H1 (cell line): ENCODE results near the gene KRTAP10-5. TPM values are rescaled to one million over a fixed set of nuclear protein-coding genes. Genes with fewer than 3 reads are reported as not detected.

ENCODE experiments used
- CTCF ChIA-PET: fragments of 300-600 bp; sonication (Branson Sonifier 250); formaldehyde crosslinking; loops from one replicate; lab custom pipeline; 2021; ENCODE audit not compliant: partially characterized antibody; lab: Charles Lee
- POLR2A ChIA-PET: fragments of 300-600 bp; sonication (Branson Sonifier 250); formaldehyde crosslinking; loops from one replicate; lab custom pipeline; 2021; ENCODE audit warnings: inconsistent platforms; ENCODE audit not compliant: partially characterized antibody; lab: Charles Lee
- DNase-seq, 2 experiments: peaks; one replicate each; pipeline versions ENCODE4 v3.0.0 to v3.0.0-alpha.2; 2010 to 2022; ENCODE audit warnings: low spot score in 2 of 2, low read depth in 1 of 2, mixed read lengths in 1 of 2
- FAIRE-seq: peaks from 2 replicates; lab custom pipeline; 2011; peaks lifted over from hg19 to GRCh38; lab: Jason Lieb, UNC
- H2AFZ ChIP-seq: 2 replicates; pipeline ENCODE4 v1.8.1; 2012; ENCODE audit warnings: low read length, inconsistent platforms
- H2AK5ac ChIP-seq: 2 replicates; pipeline ENCODE4 v1.6.1; 2013; ENCODE audit warnings: low read depth, low read length
- H2BK120ac ChIP-seq: replicated peaks from 2 replicates; pipeline ENCODE3; 2013; ENCODE audit warnings: low read depth, low read length, inconsistent platforms
- H2BK12ac ChIP-seq: 2 replicates; pipeline ENCODE4 v1.6.1; 2013; ENCODE audit warnings: low read depth, low read length
- H2BK15ac ChIP-seq: 2 replicates; pipeline ENCODE4 v1.6.1; 2013; ENCODE audit warnings: low read length
- H2BK20ac ChIP-seq: 2 replicates; pipeline ENCODE4 v1.6.1; 2013; ENCODE audit warnings: low read length
- H2BK5ac ChIP-seq: 2 replicates; pipeline ENCODE4 v1.6.1; 2013; ENCODE audit warnings: low read depth, low read length
- H3K14ac ChIP-seq: 2 replicates; pipeline ENCODE4 v1.6.1; 2013; ENCODE audit warnings: inconsistent platforms; ENCODE audit not compliant: insufficient read length
- H3K18ac ChIP-seq: 2 replicates; pipeline ENCODE4 v1.6.1; 2013; ENCODE audit warnings: low read length; ENCODE audit errors: extremely low read depth
- H3K23ac ChIP-seq: 2 replicates; pipeline ENCODE4 v1.6.1; 2013; ENCODE audit warnings: inconsistent platforms; ENCODE audit not compliant: insufficient read length
- H3K23me2 ChIP-seq: 2 replicates; pipeline ENCODE4 v1.6.1; 2013; ENCODE audit warnings: low read depth, low read length
- H3K27ac ChIP-seq: 2 replicates; pipeline ENCODE4 v1.6.1; 2011; ENCODE audit warnings: low read depth, low read length, inconsistent platforms
- H3K27me3 ChIP-seq, 4 experiments: replicated peaks in 1 of 4; 1 replicate in 1 of 4; 2 replicates in 3 of 4; pipeline versions ENCODE4 v1.6.1 to v1.8.1; 2011 to 2013; ENCODE audit warnings: low read length in 3 of 4, mild to moderate bottlenecking in 3 of 4, inconsistent platforms in 2 of 4, mixed read lengths in 2 of 4, moderate library complexity in 1 of 4; ENCODE audit not compliant: control insufficient read depth in 3 of 4, insufficient read depth in 3 of 4; ENCODE audit errors: extremely low read depth in 1 of 4
- H3K36me3 ChIP-seq, 4 experiments: 2 replicates each; pipeline versions ENCODE4 v1.6.1 to v1.8.1; 2011 to 2013; ENCODE audit warnings: mild to moderate bottlenecking in 4 of 4, low read length in 3 of 4, moderate library complexity in 2 of 4, control low read depth in 1 of 4, inconsistent platforms in 1 of 4; ENCODE audit not compliant: insufficient read depth in 4 of 4, control insufficient read depth in 2 of 4
- H3K4ac ChIP-seq: replicated peaks from 2 replicates; pipeline ENCODE3; 2013; ENCODE audit warnings: low read length, low read depth, mixed read lengths, inconsistent platforms; ENCODE audit not compliant: insufficient read length
- H3K4me1 ChIP-seq, 4 experiments: replicated peaks in 1 of 4; 1 replicate in 1 of 4; 2 replicates in 3 of 4; pipeline versions ENCODE4 v1.6.1 to v1.8.1; 2011 to 2013; ENCODE audit warnings: low read length in 3 of 4, inconsistent platforms in 2 of 4, mixed read lengths in 1 of 4; ENCODE audit not compliant: insufficient read depth in 4 of 4, control insufficient read depth in 3 of 4
- H3K4me2 ChIP-seq, 2 experiments: 2 replicates each; pipeline versions ENCODE4 v1.6.1 to v1.8.1; 2011 to 2013; ENCODE audit warnings: low read depth in 2 of 2, low read length in 2 of 2, control low read depth in 1 of 2, inconsistent platforms in 1 of 2, mild to moderate bottlenecking in 1 of 2; ENCODE audit not compliant: insufficient read depth in 1 of 2
- H3K4me3 ChIP-seq, 4 experiments: fragments of 200-600, 300-600 bp in 1 of 4; sonication (generic), shearing (Covaris generic), sonication (Bioruptor Twin) in 1 of 4; 2 replicates each; pipeline versions ENCODE4 v1.5.1 to v1.8.1; 2011 to 2016; ENCODE audit warnings: low read length in 4 of 4, low read depth in 3 of 4, control low read depth in 2 of 4, inconsistent platforms in 2 of 4, mild to moderate bottlenecking in 2 of 4, mixed read lengths in 1 of 4, moderate library complexity in 1 of 4; ENCODE audit not compliant: insufficient read depth in 2 of 4; ENCODE audit errors: extremely low read depth in 1 of 4
- H3K56ac ChIP-seq: replicated peaks from 2 replicates; pipeline ENCODE3; 2013; ENCODE audit warnings: low read depth, mild to moderate bottlenecking, mixed read lengths, low read length, inconsistent platforms; ENCODE audit not compliant: insufficient read length
- H3K79me1 ChIP-seq: 2 replicates; pipeline ENCODE4 v1.6.1; 2013; ENCODE audit warnings: low read depth, low read length, control low read depth
- H3K79me2 ChIP-seq, 2 experiments: 2 replicates each; pipeline versions ENCODE4 v1.6.1 to v1.8.1; 2012 to 2013; ENCODE audit warnings: low read length in 2 of 2, mild to moderate bottlenecking in 2 of 2, inconsistent platforms in 1 of 2; ENCODE audit not compliant: insufficient read depth in 2 of 2, control insufficient read depth in 1 of 2
- H3K9ac ChIP-seq, 4 experiments: replicated peaks in 1 of 4; 1 replicate in 1 of 4; 2 replicates in 3 of 4; pipeline versions ENCODE4 v1.6.1 to v1.8.1; 2011 to 2013; ENCODE audit warnings: low read depth in 3 of 4, low read length in 3 of 4, control low read depth in 2 of 4, mild to moderate bottlenecking in 2 of 4, moderate library complexity in 2 of 4, inconsistent platforms in 1 of 4; ENCODE audit errors: extremely low read depth in 1 of 4
- H3K9me3 ChIP-seq, 2 experiments: 2 replicates each; pipeline versions ENCODE4 v1.6.1 to v1.8.1; 2012 to 2013; ENCODE audit warnings: mild to moderate bottlenecking in 2 of 2, moderate library complexity in 2 of 2, control low read depth in 1 of 2, inconsistent platforms in 1 of 2, low read depth in 1 of 2, low read length in 1 of 2, mixed read lengths in 1 of 2; ENCODE audit not compliant: insufficient read depth in 2 of 2
- H4K20me1 ChIP-seq, 2 experiments: replicated peaks in 1 of 2; 2 replicates each; pipeline versions ENCODE3 to v1.8.1; 2011 to 2013; ENCODE audit warnings: inconsistent platforms in 2 of 2, low read length in 2 of 2, mild to moderate bottlenecking in 1 of 2; ENCODE audit not compliant: insufficient read depth in 2 of 2, control insufficient read depth in 1 of 2
- H4K5ac ChIP-seq: 2 replicates; pipeline ENCODE4 v1.6.1; 2013; ENCODE audit warnings: low read length, low read depth, mixed read lengths, inconsistent platforms; ENCODE audit not compliant: insufficient read length
- H4K8ac ChIP-seq: 2 replicates; pipeline ENCODE4 v1.8.0; 2013; ENCODE audit warnings: mild to moderate bottlenecking, moderate library complexity, low read length, inconsistent platforms; ENCODE audit not compliant: insufficient read depth; ENCODE audit errors: extremely low read depth
- H4K91ac ChIP-seq: replicated peaks from 2 replicates; pipeline ENCODE3; 2013; ENCODE audit warnings: low read length, mixed read lengths, inconsistent platforms; ENCODE audit not compliant: insufficient read length
- ATF2 ChIP-seq: IDR thresholded peaks from 2 replicates; pipeline ENCODE4 v1.6.1; 2012; ENCODE audit warnings: low read length, inconsistent platforms
- BCL11A ChIP-seq, 2 experiments: IDR thresholded peaks; one replicate each; pipeline ENCODE4 v1.6.1; 2011; ENCODE audit warnings: low read depth in 2 of 2, low read length in 2 of 2, mild to moderate bottlenecking in 2 of 2
- CBX5 ChIP-seq: fragments of 300-800, 300-1000 bp; sonication (generic); IDR thresholded peaks from 2 replicates; pipeline ENCODE4 v1.7.1; 2016; ENCODE audit warnings: antibody characterized with exemption, low read length, low read depth
- CHD2 ChIP-seq: IDR thresholded peaks from 2 replicates; pipeline ENCODE4 v1.6.1; 2012; ENCODE audit warnings: low read length, improper control_type of control experiment
- CTBP2 ChIP-seq: IDR thresholded peaks from 2 replicates; pipeline ENCODE4 v1.7.0; 2011; ENCODE audit warnings: borderline replicate concordance, mild to moderate bottlenecking, moderate library complexity, mixed read lengths, low read length; ENCODE audit not compliant: insufficient read depth, insufficient read length
- GTF2F1 ChIP-seq: IDR thresholded peaks from 2 replicates; pipeline ENCODE4 v1.6.1; 2012; ENCODE audit warnings: low read depth, low read length, improper control_type of control experiment, borderline replicate concordance
- HDAC2 ChIP-seq, 2 experiments: fragments of 300-600 bp in 1 of 2; sonication (generic) in 1 of 2; IDR thresholded peaks; 2 replicates each; pipeline ENCODE4 v1.6.1; 2011 to 2012; ENCODE audit warnings: low read depth in 2 of 2, low read length in 2 of 2, mild to moderate bottlenecking in 2 of 2, moderate library complexity in 2 of 2, borderline replicate concordance in 1 of 2, inconsistent platforms in 1 of 2
- NRF1 ChIP-seq: IDR thresholded peaks from 2 replicates; pipeline ENCODE4 v1.6.1; 2011; ENCODE audit warnings: mild to moderate bottlenecking, low read depth, low read length, improper control_type of control experiment
- RFX5 ChIP-seq: IDR thresholded peaks from 2 replicates; pipeline ENCODE4 v1.6.1; 2011; ENCODE audit warnings: low read depth, low read length, improper control_type of control experiment, borderline replicate concordance
- SP1 ChIP-seq: IDR thresholded peaks from 2 replicates; pipeline ENCODE4 v1.6.1; 2011; ENCODE audit warnings: low read depth, low read length
- SP4 ChIP-seq: IDR thresholded peaks from 2 replicates; pipeline ENCODE4 v1.6.1; 2012; ENCODE audit warnings: low read length, inconsistent platforms
- WGBS, 2 experiments: shearing (Covaris generic) in 1 of 2; methylation state at CpG; one replicate each; pipeline versions ENCODE4 v1.1.6 to v1.1.7; 2013 to 2015; ENCODE audit warnings: low lambda C conversion rate in 2 of 2, mixed read lengths in 2 of 2, inconsistent platforms in 1 of 2, low coverage in 1 of 2, missing lambda C conversion rate in 1 of 2; ENCODE audit not compliant: insufficient replicate concordance in 2 of 2, insufficient coverage in 1 of 2, insufficient read length in 1 of 2; ENCODE audit errors: extremely low coverage in 1 of 2, missing lambda C conversion rate in 1 of 2; 5-methylcytosine and 5-hydroxymethylcytosine counted together
- polyA plus RNA-seq, 7 experiments: library from polyadenylated mRNA; depleted of rRNA in 3 of 7; stranded (reverse) in 5 of 7; unstranded in 2 of 7; fragments of >200 nt in 5 of 7; fragments of 200-250 nt in 2 of 7; gene quantifications; 1 replicate in 5 of 7; 2 replicates in 1 of 7; 4 replicates in 1 of 7; pipeline versions ENCODE4 v1.2.1 to v1.2.3, GENCODE V29; 2011 to 2013; ENCODE audit warnings: missing spikeins in 2 of 7, mixed read lengths in 2 of 7
- total RNA-seq: library from RNA; stranded (reverse); fragmentation: NEBNext Ultra II Directional; extraction: Animal tissue kit (Norgen Biotek cat#: 25700); gene quantifications from 2 replicates; pipeline ENCODE4 v1.2.1, GENCODE V29; 2021

The KRTAP10-5 gene
- total and polyA plus RNA-seq, 2 of the 8 experiments (the other 6 are each of a cell fraction or from before 2014, with no cell fraction given), result 0.09 TPM; not detected in 1

- WGBS, 2 experiments, result 87% methylated on average over 13 of the region's 17 CpGs; no CpG with 5 or more reads in 1 of the 2 experiments
- no peak for TF ChIP-seq GTF2F1
- TF ChIP-seq BCL11A (IDR thresholded peaks at IDR 0.05; ENCODE audit: low read depth in 2 of 2, low read length in 2 of 2), result no peak
- TF ChIP-seq CHD2, result no peak
- TF ChIP-seq SP1, result no peak
- TF ChIP-seq SP4, result no peak
- TF ChIP-seq NRF1, result no peak
- no peak for TF ChIP-seq RFX5
- TF ChIP-seq HDAC2 (IDR thresholded peaks at IDR 0.05; ENCODE audit: borderline replicate concordance in 1 of 2, low read depth in 2 of 2, low read length in 2 of 2), result no peak
- TF ChIP-seq CTBP2, result no peak
- no peak for TF ChIP-seq CBX5
- no peak for TF ChIP-seq ATF2
These were observed 29.0 kb downstream of the KRTAP10-5 start, which contains the start of gene KRTAP10-2 for GRCh38 chr21:44551340-44551961. Gene KRTAP10-2 (minus strand): TSS chr21:44551505. CDS start chr21:44551458, 47 bp downstream.

More at GRCh38 chr21:44551340-44551961, 29.0 kb downstream of the KRTAP10-5 start, which contains the start of gene KRTAP10-2:
- no peaks in the 10 kb centered on the region for H3K36me3 ChIP-seq
- H3K18ac ChIP-seq, result peak within 1 kb of the TSS; percentile 83
- no peak within 1 kb of the TSS for H4K5ac ChIP-seq
- no peak within 1 kb of the TSS for H3K4me3 ChIP-seq
- H3K27ac ChIP-seq, result no peak within 1 kb of the TSS
- peak within 1 kb of the TSS; percentile 72 for H2BK120ac ChIP-seq
- no peak within 1 kb of the TSS for H3K23ac ChIP-seq
- FAIRE-seq (no peak), DNase-seq (peak in 1 of 2 experiments; percentile 45)
- H3K27me3 ChIP-seq, result no peaks in the 10 kb centered on the region
- H3K79me1 ChIP-seq, result no peaks in the 10 kb centered on the region
- H2BK12ac ChIP-seq, result peak within 1 kb of the TSS; percentile 98
- H4K91ac ChIP-seq, result peak within 1 kb of the TSS; percentile 93
- no peaks in the 10 kb centered on the region for H3K9me3 ChIP-seq
- no peak within 1 kb of the TSS for H3K9ac ChIP-seq
- H3K4ac ChIP-seq, result peak within 1 kb of the TSS; percentile 95
- no peaks in the 10 kb centered on the region for H3K79me2 ChIP-seq
- H4K20me1 ChIP-seq, result no peaks in the 10 kb centered on the region
- no peaks in the 10 kb centered on the region for H3K23me2 ChIP-seq
- peak within 1 kb of the TSS; percentile 99 for H2BK20ac ChIP-seq
- H3K56ac ChIP-seq, result no peak within 1 kb of the TSS
- H3K4me1 ChIP-seq, result peaks cover 9 to 35% (median 17%) of the 10 kb centered on the region in 4 experiments
- H2BK15ac ChIP-seq, result peak within 1 kb of the TSS; percentile 98; the same call in 1 of the 2 replicates
- ChIA-PET POLR2A (interaction anchor here (1.1 to 1.7 kb wide), 3 partner anchors 11 to 51 kb away, joined by 3 to 5 read pairs (median 3); no protein-coding TSS in a partner anchor), CTCF (interaction anchor here (0.8 to 1.4 kb wide), 3 partner anchors 159 to 242 kb away, joined by 3 to 4 read pairs (median 3); no protein-coding TSS in a partner anchor)
- H2AFZ ChIP-seq, result no peak within 1 kb of the TSS
- peak within 1 kb of the TSS; percentile 82; the same call in 1 of the 2 replicates for H2AK5ac ChIP-seq
- H4K8ac ChIP-seq, result peak within 1 kb of the TSS; percentile 71
- peak within 1 kb of the TSS; percentile 66 for H2BK5ac ChIP-seq
- no peak within 1 kb of the TSS; a peak in 1 of 4 replicates for H3K4me2 ChIP-seq
- no peak within 1 kb of the TSS for H3K14ac ChIP-seq
